OCI-LY7 (cell line): Measurements from ENCODE around the gene SRSF9.

Source experiments
- EZH2phosphoT487 ChIP-seq: fragments of 200-600 bp; sonication (generic); IDR thresholded peaks from 2 replicates; pipeline ENCODE4 v1.6.1; 2018; ENCODE audit warnings: low read depth, borderline replicate concordance, mild to moderate bottlenecking, mixed run types, antibody characterized with exemption, low read length, moderate library complexity, mixed read lengths
- TF ChIP-seq, protein P1 (sequence below): fragments of 200-600 bp; sonication (generic); conservative IDR thresholded peaks from 2 replicates; pipeline ENCODE4 v1.5.1; 2014; ENCODE audit warnings: mild to moderate bottlenecking, antibody characterized with exemption, low read length, moderate library complexity, mixed read lengths

DNA sequence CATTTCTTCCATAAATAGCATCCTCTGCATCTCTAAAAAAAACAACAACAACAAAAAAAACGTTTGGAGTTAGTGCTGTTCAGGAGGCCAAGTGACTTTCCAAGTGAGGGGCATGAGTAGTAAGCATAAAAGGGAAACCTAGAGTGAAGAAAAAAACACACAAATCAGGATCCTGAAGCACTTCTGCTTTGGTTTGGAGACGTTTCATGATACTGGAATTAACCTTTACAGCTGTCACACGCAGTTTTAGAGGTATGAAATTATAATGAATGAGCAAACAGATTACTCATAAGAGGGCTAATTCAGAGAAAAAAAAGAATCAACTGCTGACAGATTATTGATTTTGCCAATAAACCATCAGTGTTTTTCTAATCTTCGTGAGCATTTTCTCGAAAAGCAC is 3.8 kb downstream of the SRSF9 start:
- TF ChIP-seq, protein P1, sequence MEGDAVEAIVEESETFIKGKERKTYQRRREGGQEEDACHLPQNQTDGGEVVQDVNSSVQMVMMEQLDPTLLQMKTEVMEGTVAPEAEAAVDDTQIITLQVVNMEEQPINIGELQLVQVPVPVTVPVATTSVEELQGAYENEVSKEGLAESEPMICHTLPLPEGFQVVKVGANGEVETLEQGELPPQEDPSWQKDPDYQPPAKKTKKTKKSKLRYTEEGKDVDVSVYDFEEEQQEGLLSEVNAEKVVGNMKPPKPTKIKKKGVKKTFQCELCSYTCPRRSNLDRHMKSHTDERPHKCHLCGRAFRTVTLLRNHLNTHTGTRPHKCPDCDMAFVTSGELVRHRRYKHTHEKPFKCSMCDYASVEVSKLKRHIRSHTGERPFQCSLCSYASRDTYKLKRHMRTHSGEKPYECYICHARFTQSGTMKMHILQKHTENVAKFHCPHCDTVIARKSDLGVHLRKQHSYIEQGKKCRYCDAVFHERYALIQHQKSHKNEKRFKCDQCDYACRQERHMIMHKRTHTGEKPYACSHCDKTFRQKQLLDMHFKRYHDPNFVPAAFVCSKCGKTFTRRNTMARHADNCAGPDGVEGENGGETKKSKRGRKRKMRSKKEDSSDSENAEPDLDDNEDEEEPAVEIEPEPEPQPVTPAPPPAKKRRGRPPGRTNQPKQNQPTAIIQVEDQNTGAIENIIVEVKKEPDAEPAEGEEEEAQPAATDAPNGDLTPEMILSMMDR, result no peak
- TF ChIP-seq EZH2phosphoT487, result no peak
